ENCODE data around the gene PTOV1.

PTOV1 gene

GRCh38 chr19:49845414-49845813 lies 5.5 kb upstream of the PTOV1 start:
- DNase-seq, result no peak

GRCh38 chr19:49846408-49846807 lies 4.6 kb upstream of the PTOV1 start:
- DNase-seq, result no peak

GRCh38 chr19:49847731-49848696 lies 2.9 kb upstream of the PTOV1 start:
- DNase-seq, result no peak

- DNase-seq, result no peak
Observed at GRCh38 chr19:49848938-49849337, 2.0 kb upstream of the PTOV1 start.

GRCh38 chr19:49849433-49850220 lies 1.3 kb upstream of the PTOV1 start:
- no peak for DNase-seq

GRCh38 chr19:49850221-49850486 lies 805 bp upstream of the PTOV1 start:
- no peak for DNase-seq

GRCh38 chr19:49851456-49852259 lies 699 bp downstream of the PTOV1 start:
- no peak for DNase-seq

GRCh38 chr19:49852631-49853126 lies 1.7 kb downstream of the PTOV1 start:
- no peak for DNase-seq

- no peak for DNase-seq
Observed at GRCh38 chr19:49853852-49854377, 3.0 kb downstream of the PTOV1 start.

GRCh38 chr19:49854378-49855263 lies 3.7 kb downstream of the PTOV1 start:
- DNase-seq, result no peak

GRCh38 chr19:49855277-49855675 lies 4.3 kb downstream of the PTOV1 start:
- DNase-seq, result no peak

GRCh38 chr19:49855676-49856573 lies 5.0 kb downstream of the PTOV1 start:
- DNase-seq, result no peak

- no peak for DNase-seq
Observed at GRCh38 chr19:49856574-49857021, 5.6 kb downstream of the PTOV1 start.

GRCh38 chr19:49857061-49857837 lies 6.3 kb downstream of the PTOV1 start:
- no peak for DNase-seq

GRCh38 chr19:49857838-49858087 lies 6.8 kb downstream of the PTOV1 start:
- DNase-seq, result no peak

- no peak for DNase-seq
Observed at GRCh38 chr19:49858088-49858985, 7.4 kb downstream of the PTOV1 start.

GRCh38 chr19:49859682-49860335 lies 8.8 kb downstream of the PTOV1 start:
- no peak for DNase-seq

GRCh38 chr19:49860336-49861102 lies 9.6 kb downstream of the PTOV1 start:
- no peak for DNase-seq

Measured in GOT3 (cell line).